ENCODE results near the gene CCDC192.

DNA sequence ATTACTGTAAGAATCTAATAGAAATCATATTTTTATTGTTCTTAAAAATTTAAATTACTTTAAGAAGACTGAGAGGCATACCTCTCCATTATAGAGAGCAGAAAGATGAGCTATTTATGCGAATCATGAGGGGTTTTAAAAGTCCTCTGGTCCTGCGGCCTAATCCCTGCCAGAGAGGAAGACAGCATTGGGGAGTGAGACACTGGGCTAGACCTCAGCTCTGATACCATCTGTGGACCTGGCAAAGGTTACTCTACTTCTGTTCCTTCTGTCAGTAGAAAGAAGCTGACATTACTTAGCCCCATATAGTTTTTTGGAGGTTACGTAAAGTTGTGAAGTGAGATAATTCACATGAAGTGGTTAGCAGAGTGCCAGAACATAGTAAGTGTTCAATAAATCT, 103.6 kb downstream of the CCDC192 start:
- TF ChIP-seq, protein P1, sequence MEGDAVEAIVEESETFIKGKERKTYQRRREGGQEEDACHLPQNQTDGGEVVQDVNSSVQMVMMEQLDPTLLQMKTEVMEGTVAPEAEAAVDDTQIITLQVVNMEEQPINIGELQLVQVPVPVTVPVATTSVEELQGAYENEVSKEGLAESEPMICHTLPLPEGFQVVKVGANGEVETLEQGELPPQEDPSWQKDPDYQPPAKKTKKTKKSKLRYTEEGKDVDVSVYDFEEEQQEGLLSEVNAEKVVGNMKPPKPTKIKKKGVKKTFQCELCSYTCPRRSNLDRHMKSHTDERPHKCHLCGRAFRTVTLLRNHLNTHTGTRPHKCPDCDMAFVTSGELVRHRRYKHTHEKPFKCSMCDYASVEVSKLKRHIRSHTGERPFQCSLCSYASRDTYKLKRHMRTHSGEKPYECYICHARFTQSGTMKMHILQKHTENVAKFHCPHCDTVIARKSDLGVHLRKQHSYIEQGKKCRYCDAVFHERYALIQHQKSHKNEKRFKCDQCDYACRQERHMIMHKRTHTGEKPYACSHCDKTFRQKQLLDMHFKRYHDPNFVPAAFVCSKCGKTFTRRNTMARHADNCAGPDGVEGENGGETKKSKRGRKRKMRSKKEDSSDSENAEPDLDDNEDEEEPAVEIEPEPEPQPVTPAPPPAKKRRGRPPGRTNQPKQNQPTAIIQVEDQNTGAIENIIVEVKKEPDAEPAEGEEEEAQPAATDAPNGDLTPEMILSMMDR (IDR thresholded peaks at IDR 0.05) = no peak
- no peak for TF ChIP-seq POLR2A (IDR thresholded peaks at IDR 0.05)

Data from tibial nerve (tissue), 3 donors.